HepG2 (cell line): ENCODE results near the gene UBR4. TPM values are rescaled to one million over a fixed set of nuclear protein-coding genes. Genes with fewer than 3 reads are reported as not detected.

Experiments used
- CEBPZ ChIP-seq: IDR thresholded peaks from 2 replicates; pipeline ENCODE4 v1.6.1; 2012; ENCODE audit warnings: low read length, improper control_type of control experiment
- CREM ChIP-seq, 2 experiments: sonication (generic) in 1 of 2; formaldehyde crosslinking in 1 of 2; IDR thresholded peaks; 2 replicates each; pipeline versions ENCODE4 v1.4.0 to v1.6.1; 2016 to 2020; ENCODE audit warnings: antibody characterized with exemption in 1 of 2, mild to moderate bottlenecking in 1 of 2, missing genetic modification reagents in 1 of 2
- CTCF ChIP-seq: sonication (generic); formaldehyde crosslinking; IDR thresholded peaks from 2 replicates; pipeline ENCODE4 v1.5.0; 2020; ENCODE audit warnings: mild to moderate bottlenecking, missing genetic modification reagents, moderate library complexity
- MAFF ChIP-seq: IDR thresholded peaks from 2 replicates; pipeline ENCODE4 v1.6.1; 2011; ENCODE audit warnings: low read depth, low read length, improper control_type of control experiment
- MED8 ChIP-seq: sonication (generic); formaldehyde crosslinking; IDR thresholded peaks from 2 replicates; pipeline ENCODE4 v1.8.1; 2023; ENCODE audit warnings: mild to moderate bottlenecking, missing genetic modification reagents; ENCODE audit not compliant: insufficient replicate concordance
- MXI1 ChIP-seq: IDR thresholded peaks from 3 replicates; pipeline ENCODE4 v1.6.1; 2012; ENCODE audit warnings: low read depth, low read length, inconsistent platforms, borderline replicate concordance
- STAT5B ChIP-seq: sonication (generic); formaldehyde crosslinking; IDR thresholded peaks from 2 replicates; pipeline ENCODE4 v1.4.0; 2020; ENCODE audit warnings: missing genetic modification reagents
- SYNCRIP ChIP-seq: fragments of 200-400 bp; formaldehyde crosslinking; IDR thresholded peaks from 2 replicates; pipeline ENCODE4 v1.6.1; 2018; ENCODE audit warnings: mild to moderate bottlenecking, low read depth, low read length; ENCODE audit not compliant: insufficient read depth
- ZFY ChIP-seq: sonication (generic); formaldehyde crosslinking; IDR thresholded peaks from 2 replicates; pipeline ENCODE4 v1.4.0; 2020; ENCODE audit warnings: missing genetic modification reagents
- ZNF230 ChIP-seq: sonication (generic); formaldehyde crosslinking; IDR thresholded peaks from 2 replicates; pipeline ENCODE4 v1.4.0; 2020; ENCODE audit warnings: mild to moderate bottlenecking, missing genetic modification reagents
- ZNF3 ChIP-seq: IDR thresholded peaks from 2 replicates; pipeline ENCODE4 v1.7.0; 2017; ENCODE audit warnings: inconsistent platforms
- ZNF362 ChIP-seq: sonication (generic); formaldehyde crosslinking; IDR thresholded peaks from 2 replicates; pipeline ENCODE4 v1.4.0; 2020; ENCODE audit warnings: missing genetic modification reagents, mild to moderate bottlenecking, borderline replicate concordance
- ZNF446 ChIP-seq: sonication (generic); formaldehyde crosslinking; IDR thresholded peaks from 2 replicates; pipeline ENCODE4 v1.5.0; 2020; ENCODE audit warnings: mild to moderate bottlenecking, missing genetic modification reagents
- ZNF546 ChIP-seq: sonication (generic); formaldehyde crosslinking; conservative IDR thresholded peaks from 2 replicates; pipeline ENCODE4 v1.8.1; 2023; ENCODE audit warnings: mild to moderate bottlenecking, missing genetic modification reagents
- ZNF782 ChIP-seq: sonication (generic); formaldehyde crosslinking; IDR thresholded peaks from 2 replicates; pipeline ENCODE4 v1.4.0; 2020; ENCODE audit warnings: missing genetic modification reagents, mild to moderate bottlenecking, borderline replicate concordance
- polyA plus RNA-seq, 8 experiments: library from polyadenylated mRNA; depleted of rRNA in 3 of 8; stranded (reverse) in 7 of 8; unstranded in 1 of 8; fragments of >200 nt; fragmentation: Illumina TruSeq in 4 of 8; extraction: Trizol in 4 of 8; gene quantifications; 2 replicates each; pipeline versions ENCODE4 v1.2.1 to v1.2.3, GENCODE V29; 2011 to 2016; ENCODE audit warnings: low read depth in 4 of 8, missing spikeins in 1 of 8, mixed read lengths in 1 of 8; ENCODE audit not compliant: insufficient read depth in 1 of 8
- total RNA-seq, 5 experiments: library from RNA; depleted of rRNA; stranded (reverse); fragments of >200 nt; fragmentation: Illumina TruSeq; extraction: Trizol; gene quantifications; 2 replicates each; pipeline ENCODE4 v1.2.3, GENCODE V29; 2016; ENCODE audit warnings: low read depth in 1 of 5
- TF ChIP-seq, protein P1 (sequence below): sonication (generic); formaldehyde crosslinking; IDR thresholded peaks from 2 replicates; pipeline ENCODE4 v1.5.0; 2020; ENCODE audit warnings: missing genetic modification reagents
- TF ChIP-seq, protein P2 (sequence below): sonication (generic); formaldehyde crosslinking; IDR thresholded peaks from 2 replicates; pipeline ENCODE4 v1.4.0; 2020; ENCODE audit warnings: mild to moderate bottlenecking, missing genetic modification reagents

The UBR4 gene
- total and polyA plus RNA-seq, 2 of the 13 experiments (the other 11 are each of a cell fraction or from before 2014, with no cell fraction given) = 59.1 to 106 TPM

- TF ChIP-seq CREM (IDR thresholded peaks at IDR 0.05) (peak; percentile 98), CREM (CRISPR knock-in tag; IDR thresholded peaks at IDR 0.05) (peak; percentile 96), CTCF (CRISPR knock-in tag) (no peak), STAT5B (CRISPR knock-in tag) (peak; percentile 55; the same call in 1 of the 2 replicates), ZNF230 (CRISPR knock-in tag) (peak; percentile 68; the same call in 1 of the 2 replicates), MXI1 (peak; percentile 90; the same call in 2 of the 3 replicates), CEBPZ (no peak), MED8 (peak; percentile 84), MAFF (no peak; the same call in 1 of the 2 replicates), ZNF446 (CRISPR knock-in tag) (no peak), ZNF362 (CRISPR knock-in tag) (0 out of 2 replicates have a peak, but pooled peaks have one; percentile 16), ZNF546 (CRISPR knock-in tag) (peak; percentile 71), ZNF3 (CRISPR knock-in tag) (no peak), ZFY (CRISPR knock-in tag) (peak; percentile 86), SYNCRIP (no peak), ZNF782 (peak; percentile 30; the same call in 1 of the 2 replicates)
- TF ChIP-seq, protein P1, sequence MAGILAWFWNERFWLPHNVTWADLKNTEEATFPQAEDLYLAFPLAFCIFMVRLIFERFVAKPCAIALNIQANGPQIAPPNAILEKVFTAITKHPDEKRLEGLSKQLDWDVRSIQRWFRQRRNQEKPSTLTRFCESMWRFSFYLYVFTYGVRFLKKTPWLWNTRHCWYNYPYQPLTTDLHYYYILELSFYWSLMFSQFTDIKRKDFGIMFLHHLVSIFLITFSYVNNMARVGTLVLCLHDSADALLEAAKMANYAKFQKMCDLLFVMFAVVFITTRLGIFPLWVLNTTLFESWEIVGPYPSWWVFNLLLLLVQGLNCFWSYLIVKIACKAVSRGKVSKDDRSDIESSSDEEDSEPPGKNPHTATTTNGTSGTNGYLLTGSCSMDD (CRISPR knock-in tag) = peak; percentile 84; the same call in 1 of the 2 replicates
- TF ChIP-seq, protein P2, sequence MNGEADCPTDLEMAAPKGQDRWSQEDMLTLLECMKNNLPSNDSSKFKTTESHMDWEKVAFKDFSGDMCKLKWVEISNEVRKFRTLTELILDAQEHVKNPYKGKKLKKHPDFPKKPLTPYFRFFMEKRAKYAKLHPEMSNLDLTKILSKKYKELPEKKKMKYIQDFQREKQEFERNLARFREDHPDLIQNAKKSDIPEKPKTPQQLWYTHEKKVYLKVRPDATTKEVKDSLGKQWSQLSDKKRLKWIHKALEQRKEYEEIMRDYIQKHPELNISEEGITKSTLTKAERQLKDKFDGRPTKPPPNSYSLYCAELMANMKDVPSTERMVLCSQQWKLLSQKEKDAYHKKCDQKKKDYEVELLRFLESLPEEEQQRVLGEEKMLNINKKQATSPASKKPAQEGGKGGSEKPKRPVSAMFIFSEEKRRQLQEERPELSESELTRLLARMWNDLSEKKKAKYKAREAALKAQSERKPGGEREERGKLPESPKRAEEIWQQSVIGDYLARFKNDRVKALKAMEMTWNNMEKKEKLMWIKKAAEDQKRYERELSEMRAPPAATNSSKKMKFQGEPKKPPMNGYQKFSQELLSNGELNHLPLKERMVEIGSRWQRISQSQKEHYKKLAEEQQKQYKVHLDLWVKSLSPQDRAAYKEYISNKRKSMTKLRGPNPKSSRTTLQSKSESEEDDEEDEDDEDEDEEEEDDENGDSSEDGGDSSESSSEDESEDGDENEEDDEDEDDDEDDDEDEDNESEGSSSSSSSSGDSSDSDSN (CRISPR knock-in tag) = peak; percentile 79
Observed at GRCh38 chr1:19209990-19210771, at the start of gene UBR4 (continued).
